Prostate gland (tissue), 2 donors: Measurements from ENCODE around the gene DNAJB8.

Experiments
- POLR2A ChIP-seq: fragments of 450-650 bp; IDR thresholded peaks from one replicate; pipeline ENCODE4 v1.6.1; 2016; ENCODE audit warnings: antibody characterized with exemption, mild to moderate bottlenecking
- TF ChIP-seq, protein P1 (sequence below), 4 experiments: fragments of 200-600 bp in 2 of 4; fragments of 450-650 bp in 2 of 4; sonication (generic) in 2 of 4; IDR thresholded peaks; 1 replicate in 3 of 4; 2 replicates in 1 of 4; pipeline ENCODE4 v1.5.1; 2016 to 2019; ENCODE audit warnings: antibody characterized with exemption in 4 of 4, mild to moderate bottlenecking in 2 of 4, moderate library complexity in 2 of 4

DNA sequence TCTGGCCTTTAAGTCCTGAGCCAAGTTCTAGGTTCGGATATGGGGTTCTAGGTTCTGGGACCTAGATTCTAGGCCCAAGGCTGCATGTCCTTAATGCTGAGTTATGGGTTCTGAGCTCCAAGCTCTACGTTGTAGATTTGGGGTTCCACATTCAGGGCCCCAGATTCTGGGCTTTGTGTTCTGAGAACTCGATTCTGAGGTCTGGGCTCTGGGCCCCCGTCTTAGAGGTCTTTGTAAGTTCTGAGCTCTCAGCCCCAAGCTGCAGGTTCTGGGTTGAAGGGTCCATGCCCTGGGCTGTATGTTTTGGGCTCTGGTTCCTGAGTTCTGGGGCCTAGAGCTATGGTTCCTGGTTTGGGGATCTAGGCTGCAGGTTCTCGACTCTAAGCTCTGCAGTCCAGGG is 10.0 kb upstream of the DNAJB8 start:
- TF ChIP-seq, protein P1, sequence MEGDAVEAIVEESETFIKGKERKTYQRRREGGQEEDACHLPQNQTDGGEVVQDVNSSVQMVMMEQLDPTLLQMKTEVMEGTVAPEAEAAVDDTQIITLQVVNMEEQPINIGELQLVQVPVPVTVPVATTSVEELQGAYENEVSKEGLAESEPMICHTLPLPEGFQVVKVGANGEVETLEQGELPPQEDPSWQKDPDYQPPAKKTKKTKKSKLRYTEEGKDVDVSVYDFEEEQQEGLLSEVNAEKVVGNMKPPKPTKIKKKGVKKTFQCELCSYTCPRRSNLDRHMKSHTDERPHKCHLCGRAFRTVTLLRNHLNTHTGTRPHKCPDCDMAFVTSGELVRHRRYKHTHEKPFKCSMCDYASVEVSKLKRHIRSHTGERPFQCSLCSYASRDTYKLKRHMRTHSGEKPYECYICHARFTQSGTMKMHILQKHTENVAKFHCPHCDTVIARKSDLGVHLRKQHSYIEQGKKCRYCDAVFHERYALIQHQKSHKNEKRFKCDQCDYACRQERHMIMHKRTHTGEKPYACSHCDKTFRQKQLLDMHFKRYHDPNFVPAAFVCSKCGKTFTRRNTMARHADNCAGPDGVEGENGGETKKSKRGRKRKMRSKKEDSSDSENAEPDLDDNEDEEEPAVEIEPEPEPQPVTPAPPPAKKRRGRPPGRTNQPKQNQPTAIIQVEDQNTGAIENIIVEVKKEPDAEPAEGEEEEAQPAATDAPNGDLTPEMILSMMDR (IDR thresholded peaks at IDR 0.05): no peak
- TF ChIP-seq POLR2A: no peak
